GM19397 (cell line): ENCODE results near the gene WSCD2.

Experiments used
- ATAC-seq: cut with Tn5 transposase; IDR thresholded peaks from one replicate; pipeline ENCODE4 v1.9.1; 2021; ENCODE audit warnings: mild to moderate bottlenecking, moderate library complexity; ENCODE audit not compliant: unreplicated experiment

Gene WSCD2

DNA sequence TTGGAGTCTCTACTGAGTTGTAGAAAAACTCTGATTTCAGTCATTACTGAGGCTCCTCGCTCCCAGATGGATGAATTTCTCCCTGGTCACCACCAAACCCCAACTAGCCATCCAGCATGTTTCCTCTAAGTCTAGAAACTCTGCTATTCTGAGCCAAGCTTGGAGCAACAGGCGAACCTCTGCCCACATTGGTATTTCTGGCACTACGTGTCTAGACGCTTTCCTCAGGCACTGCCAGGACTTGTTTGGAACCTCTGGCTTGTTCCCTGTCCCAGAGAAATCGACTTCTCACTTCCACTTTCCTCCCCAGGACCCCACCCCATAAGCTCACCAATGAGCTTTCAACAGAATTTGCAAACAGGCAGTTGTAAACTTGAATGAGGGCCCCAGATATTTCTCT is 27.6 kb downstream of the WSCD2 start:
- no peak for ATAC-seq

DNA sequence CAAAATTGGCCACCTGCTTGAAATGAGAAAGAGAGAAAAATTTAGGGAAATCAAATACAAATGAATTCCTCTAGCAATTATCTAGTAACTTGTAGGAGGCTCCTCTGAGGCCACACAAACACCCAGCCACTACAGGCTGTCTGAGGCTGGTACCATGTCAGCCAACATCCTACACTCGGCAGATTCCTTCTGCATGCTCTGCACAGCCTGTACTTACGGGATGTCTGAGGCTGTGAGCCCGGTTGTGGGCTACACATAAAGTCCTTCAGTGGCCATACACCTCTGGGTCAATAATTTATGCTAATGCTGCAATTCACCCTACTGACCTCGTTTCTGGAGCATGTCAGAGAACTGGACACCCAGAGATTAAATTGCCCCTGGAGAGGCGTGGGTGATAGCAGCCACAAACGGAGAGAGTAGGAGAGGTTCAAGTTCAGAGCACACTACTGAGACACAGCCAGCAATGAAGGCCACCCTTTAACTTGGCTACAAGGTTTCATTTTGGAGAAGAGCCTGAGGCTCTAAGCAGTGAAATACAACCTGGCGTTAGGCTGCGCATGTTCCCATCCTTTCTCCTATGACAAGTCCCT is 28.9 kb downstream of the WSCD2 start:
- no peak for ATAC-seq

DNA sequence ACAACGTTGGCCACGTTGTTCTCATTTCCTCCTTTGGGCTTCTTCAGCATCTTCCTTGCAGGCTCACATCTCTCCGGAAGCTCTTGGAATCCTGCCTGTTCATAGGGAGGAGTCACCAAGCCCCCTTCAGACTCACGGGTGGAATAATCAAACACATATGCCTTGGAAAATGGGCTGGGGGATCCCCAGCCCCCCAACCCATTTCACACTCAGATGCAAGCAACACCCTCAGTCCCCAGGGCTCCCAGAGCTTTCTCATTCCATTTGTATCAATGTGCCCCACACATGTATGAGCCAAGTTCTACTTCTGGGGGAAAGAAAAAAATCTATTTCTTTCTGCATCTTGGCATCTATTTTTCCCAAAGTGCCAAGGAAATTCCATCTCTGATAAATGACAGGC is 33.1 kb downstream of the WSCD2 start:
- ATAC-seq = no peak

- no peak for ATAC-seq
These were observed 37.4 kb downstream of the WSCD2 start for GRCh38 chr12:108166505-108166904.

GRCh38 chr12:108167974-108168373 is 38.9 kb downstream of the WSCD2 start:
- no peak for ATAC-seq

GRCh38 chr12:108169708-108170107 is 40.6 kb downstream of the WSCD2 start:
- no peak for ATAC-seq

GRCh38 chr12:108170164-108170563 is 41.1 kb downstream of the WSCD2 start:
- ATAC-seq = no peak

DNA sequence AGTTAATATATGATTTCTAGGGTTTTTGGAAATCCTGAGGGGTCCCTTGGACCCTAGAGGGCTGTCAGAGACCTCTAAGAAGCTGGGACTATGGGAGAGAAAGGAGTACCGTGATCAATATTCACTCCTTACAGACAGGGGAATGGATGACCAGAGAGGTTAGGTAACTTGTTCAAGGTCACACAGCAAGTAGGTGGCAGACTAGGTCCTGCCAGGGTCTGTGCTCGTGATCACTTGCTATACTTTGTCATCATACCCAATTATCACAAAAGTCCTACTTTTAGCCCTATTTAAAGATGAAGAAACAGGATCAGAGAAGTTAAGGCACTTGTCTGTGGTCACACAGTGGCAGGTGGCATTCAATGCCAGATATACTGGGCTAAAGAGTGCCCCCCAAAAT is 42.9 kb downstream of the WSCD2 start:
- no peak for ATAC-seq

DNA sequence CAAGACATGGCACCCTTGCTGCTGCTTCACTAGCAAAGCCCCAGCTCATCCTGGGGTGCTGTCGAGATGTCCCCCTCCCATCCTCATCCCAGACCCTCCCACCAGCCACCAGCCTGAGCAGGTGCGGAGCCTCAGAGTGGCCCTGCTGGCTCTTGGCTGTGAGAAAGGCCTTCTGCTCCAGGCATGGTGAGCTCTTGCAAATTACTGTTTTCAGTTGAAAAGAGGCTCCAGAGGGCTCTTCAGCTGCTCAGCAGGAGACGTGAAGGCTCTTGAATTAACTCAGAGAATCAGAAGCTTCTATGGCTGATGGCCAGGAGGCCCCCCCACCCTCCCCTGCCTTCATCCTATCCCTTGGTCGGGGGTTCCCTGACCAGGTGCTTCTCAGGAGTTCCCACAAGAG is 44.1 kb downstream of the WSCD2 start:
- no peak for ATAC-seq

DNA sequence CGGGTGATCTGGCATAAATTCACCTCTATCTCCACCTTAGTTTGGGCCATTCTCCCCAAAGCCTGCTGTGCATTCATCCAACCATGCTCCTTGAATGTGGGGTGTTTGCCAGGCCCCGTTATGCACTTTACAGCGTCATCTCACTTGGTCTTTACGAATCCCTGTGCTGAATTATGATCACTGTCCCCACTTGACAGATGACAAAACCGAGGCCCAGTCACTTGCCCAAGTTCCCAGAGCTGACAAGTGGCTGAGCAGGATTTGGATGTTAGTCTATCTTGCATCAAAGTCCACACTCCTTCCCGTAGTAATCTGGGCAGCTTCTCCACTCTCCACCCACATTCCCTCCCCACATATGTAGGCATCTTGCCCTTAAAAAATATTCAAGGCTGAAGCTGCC is 44.8 kb downstream of the WSCD2 start:
- no peak for ATAC-seq

- ATAC-seq = no peak
These were observed 45.6 kb downstream of the WSCD2 start for GRCh38 chr12:108174641-108175040.

DNA sequence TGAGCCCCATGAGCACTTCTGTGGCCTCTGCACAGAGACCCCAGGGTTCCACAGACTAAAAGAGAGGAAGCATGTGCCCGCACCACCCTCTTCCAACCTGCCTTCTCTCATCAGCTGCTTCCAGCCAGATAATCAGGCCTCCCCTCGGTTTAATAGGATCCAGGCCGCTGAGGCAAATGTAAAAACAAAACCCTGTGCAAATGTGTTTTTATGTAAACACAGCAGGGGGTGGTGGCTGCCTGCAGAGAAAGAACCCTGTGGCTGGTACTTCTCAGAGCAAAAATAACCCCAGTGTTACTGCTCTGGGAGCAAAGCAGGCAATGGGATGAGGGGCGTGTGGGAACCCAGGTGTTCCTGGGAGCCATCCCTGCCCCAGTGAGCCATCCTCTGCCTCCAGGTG is 46.2 kb downstream of the WSCD2 start:
- no peak for ATAC-seq

- ATAC-seq = no peak
These were observed 47.2 kb downstream of the WSCD2 start for GRCh38 chr12:108176292-108176691.

GRCh38 chr12:108177131-108177530 is 48.0 kb downstream of the WSCD2 start:
- no peak for ATAC-seq

DNA sequence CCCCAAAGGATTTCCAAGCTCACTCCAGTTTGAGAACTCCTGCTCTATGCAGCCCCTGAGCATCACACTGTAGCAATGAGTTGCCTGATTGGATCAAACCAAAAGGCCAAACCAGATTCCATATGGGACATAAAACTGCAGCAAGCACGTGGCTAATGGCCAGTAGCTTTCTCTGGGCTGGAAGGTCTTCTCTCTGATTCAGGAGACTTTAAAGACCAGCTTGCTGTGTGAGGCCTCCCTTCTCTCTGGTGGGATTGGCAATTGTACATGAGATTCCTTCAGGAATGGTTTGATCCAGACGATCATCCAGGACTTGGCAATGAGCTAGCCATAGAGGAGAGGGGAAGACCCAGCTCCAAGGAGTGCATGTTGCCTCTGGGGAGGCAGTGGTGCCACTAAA is 50.2 kb downstream of the WSCD2 start:
- no peak for ATAC-seq

DNA sequence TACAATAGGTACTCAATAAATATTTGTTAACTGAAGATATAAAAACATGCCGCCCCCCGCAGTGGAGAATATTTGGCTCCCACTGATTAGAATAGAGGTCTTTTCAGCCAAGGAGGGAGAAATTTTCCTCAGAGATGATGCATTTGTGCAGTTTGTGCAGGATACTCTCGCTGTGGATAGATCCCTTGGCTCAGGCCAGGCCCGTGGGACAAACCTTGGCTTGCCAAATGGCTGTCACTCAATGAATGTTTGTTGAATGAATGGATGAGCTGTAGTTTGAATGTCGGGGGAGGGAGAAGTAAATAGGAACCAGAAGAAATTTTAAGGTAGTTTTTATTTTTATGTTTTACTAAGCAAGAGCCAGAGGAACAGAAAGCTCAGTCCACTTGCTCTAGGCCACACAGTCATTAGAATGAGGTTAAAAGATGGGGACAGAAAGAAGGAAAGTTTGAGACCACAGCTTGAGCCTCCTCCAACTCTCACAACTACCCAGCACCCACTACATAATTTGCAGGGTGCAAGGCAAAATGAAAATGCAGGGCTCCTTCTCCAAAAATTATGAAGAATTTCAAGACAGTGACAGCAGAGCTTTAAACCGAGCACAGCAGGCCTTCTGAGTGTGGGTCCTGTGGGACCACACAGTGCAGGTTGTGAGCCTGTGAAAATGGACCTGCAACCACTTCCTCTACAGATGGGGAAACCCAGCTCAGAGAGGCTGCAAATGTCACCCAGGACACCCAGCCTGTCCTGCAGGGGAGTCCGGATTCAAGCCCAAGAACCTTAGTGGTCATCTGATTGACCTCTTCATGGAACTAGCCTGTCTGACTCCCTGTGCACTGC is 51.4 kb downstream of the WSCD2 start:
- no peak for ATAC-seq

DNA sequence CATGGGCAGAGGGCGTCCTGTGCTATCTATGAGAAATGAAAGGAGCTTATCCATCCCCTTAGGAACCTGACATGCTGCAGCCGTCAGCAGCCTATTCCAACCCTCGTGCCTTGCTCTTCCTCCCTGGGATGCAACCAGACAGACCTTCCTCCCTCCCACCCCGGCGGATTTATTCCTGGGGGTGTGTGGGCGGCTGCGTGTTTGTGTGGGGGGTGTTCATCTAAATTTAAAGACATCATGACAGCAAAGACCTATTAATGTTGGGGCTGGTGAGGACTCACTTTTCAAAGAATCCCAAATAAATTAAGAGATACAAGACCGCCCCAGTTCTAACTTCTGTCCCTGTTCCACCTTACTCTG is 52.0 kb downstream of the WSCD2 start:
- ATAC-seq = no peak

GRCh38 chr12:108182096-108182495 is 53.0 kb downstream of the WSCD2 start:
- no peak for ATAC-seq

DNA sequence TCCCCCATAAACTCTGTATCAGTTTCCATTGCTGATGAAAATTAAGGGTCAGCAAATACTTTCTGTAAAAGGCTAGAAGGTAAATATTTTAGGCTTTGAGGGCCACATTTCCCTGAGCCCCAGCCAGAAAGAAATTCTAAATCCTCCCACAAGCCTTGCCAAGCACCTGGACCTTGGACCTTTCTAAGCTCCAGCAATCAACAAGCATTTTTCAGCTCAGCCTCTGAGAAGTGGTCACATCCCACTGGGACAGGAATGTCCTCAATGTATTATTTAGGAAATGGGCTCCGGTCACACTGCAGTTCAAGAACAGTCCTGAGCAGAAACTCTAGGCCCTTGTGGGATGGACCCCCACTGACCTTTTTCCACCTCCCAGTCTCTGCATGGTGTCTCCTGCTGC is 55.9 kb downstream of the WSCD2 start:
- no peak for ATAC-seq

DNA sequence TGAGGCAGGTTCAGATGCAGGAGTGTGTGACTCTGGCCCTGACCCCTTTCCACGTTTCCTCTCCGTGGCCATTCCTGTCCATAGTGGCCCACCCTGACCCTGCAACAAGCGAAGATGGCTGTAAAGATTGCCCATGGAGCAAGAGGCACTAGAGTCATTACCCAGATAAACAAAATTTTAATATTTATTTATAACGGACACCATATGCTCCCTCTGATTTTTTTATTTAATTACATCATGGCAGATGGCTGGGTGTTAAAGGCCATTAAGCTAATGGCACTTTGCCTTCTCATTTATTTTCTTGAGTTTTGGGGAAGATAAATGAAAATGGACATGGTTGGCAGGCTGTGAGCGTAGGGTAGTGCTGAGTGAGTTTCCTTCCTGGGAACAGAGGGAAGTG is 58.7 kb downstream of the WSCD2 start:
- no peak for ATAC-seq

DNA sequence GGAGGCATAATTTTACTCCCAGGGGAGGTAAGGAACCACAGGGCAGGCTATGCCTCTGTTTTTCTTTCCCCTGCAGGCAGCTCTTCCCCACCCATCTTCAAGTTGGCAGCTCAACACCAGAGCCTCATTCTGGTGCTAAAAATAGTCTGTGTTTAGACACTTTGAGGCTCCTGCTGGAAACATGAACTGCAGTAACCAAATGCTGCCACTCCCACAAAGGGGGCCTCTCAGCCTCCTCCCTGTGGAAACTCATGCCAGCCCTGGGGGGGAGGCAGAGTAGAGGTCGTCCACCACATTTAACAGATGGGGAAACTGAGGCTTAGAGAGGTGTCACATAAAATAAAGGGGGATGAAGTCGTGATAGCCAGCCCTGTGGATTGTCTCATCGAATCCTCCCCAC is 61.4 kb downstream of the WSCD2 start:
- ATAC-seq = no peak

DNA sequence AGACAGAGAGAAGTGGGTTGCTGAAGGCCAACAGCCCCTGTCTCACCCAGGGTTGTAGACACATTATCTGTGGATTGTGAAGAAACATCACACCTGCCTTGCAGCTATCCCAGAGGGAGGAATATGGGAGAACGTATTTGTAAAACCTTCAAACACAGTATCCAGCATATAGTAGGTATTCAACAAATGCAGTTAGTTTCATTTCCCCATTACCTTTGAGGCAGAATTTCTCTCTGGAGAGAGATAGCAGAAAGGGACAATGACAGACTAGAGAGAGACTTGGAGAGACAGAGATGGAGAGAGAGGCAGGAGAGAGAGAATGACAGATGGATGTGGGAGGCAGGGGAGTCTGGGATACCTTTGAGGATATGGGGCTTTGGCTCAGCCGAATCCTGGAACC is 62.0 kb downstream of the WSCD2 start:
- no peak for ATAC-seq

GRCh38 chr12:108191938-108192337 is 62.9 kb downstream of the WSCD2 start:
- ATAC-seq = no peak
